Mesothelial cell of epicardium (in vitro differentiated cells): ENCODE results near the gene ATP5F1D. TPM values are rescaled to one million over a fixed set of nuclear protein-coding genes. Genes with fewer than 3 reads are reported as not detected.
A peak's percentile ranks its signal among the peaks of the same experiment; 100 is the strongest.

ENCODE experiments used
- DNase-seq, 2 experiments: peaks; one replicate each; pipeline ENCODE4 v3.0.0; 2021; ENCODE audit warnings: low spot score in 2 of 2; ENCODE audit not compliant: unreplicated experiment in 2 of 2
- H3K27ac Mint-ChIP-seq: 2 replicates; pipeline ENCODE4 v1.8.0; 2021; ENCODE audit warnings: mixed read lengths
- H3K27me3 Mint-ChIP-seq: 2 replicates; pipeline ENCODE4 v1.8.0; 2021; ENCODE audit warnings: low read depth, mixed read lengths
- H3K36me3 Mint-ChIP-seq: 2 replicates; pipeline ENCODE4 v1.8.0; 2021; ENCODE audit warnings: mixed read lengths
- H3K4me1 Mint-ChIP-seq: 2 replicates; pipeline ENCODE4 v1.8.0; 2021; ENCODE audit warnings: mixed read lengths
- H3K4me3 Mint-ChIP-seq: 2 replicates; pipeline ENCODE4 v1.8.0; 2021; ENCODE audit warnings: mild to moderate bottlenecking, moderate library complexity, mixed read lengths
- H3K9me3 Mint-ChIP-seq: 2 replicates; pipeline ENCODE4 v1.8.0; 2021; ENCODE audit warnings: mixed read lengths
- CTCF ChIP-seq: fragments of 200-600 bp; sonication (generic); IDR thresholded peaks from one replicate; pipeline ENCODE4 v1.5.0; 2021; ENCODE audit warnings: antibody characterized with exemption; ENCODE audit not compliant: unreplicated experiment
- total RNA-seq: library from RNA; stranded (reverse); gene quantifications from 3 replicates; pipeline ENCODE4 v1.2.1, GENCODE V29; 2021

Gene ATP5F1D
- total RNA-seq, 1 donor from 2014 or later = 108 TPM

GRCh38 chr19:1287354-1288225, 46.0 kb downstream of the ATP5F1D start:
- no peak for TF ChIP-seq CTCF
- Mint-ChIP-seq H3K36me3 (no peaks in the 10 kb centered on the region), H3K27ac (no peak overlapping the region), H3K27me3 (peaks cover 14% of the 10 kb centered on the region), H3K4me3 (peak overlapping the region; percentile 47), H3K9me3 (no peaks in the 10 kb centered on the region), H3K4me1 (peaks cover 7% of the 10 kb centered on the region)
- no peak for DNase-seq

GRCh38 chr19:1288226-1288612, 46.7 kb downstream of the ATP5F1D start:
- Mint-ChIP-seq H3K36me3 (no peaks in the 10 kb centered on the region), H3K4me3 (peak overlapping the region; percentile 36), H3K27me3 (peaks cover 14% of the 10 kb centered on the region), H3K4me1 (peaks cover 7% of the 10 kb centered on the region), H3K9me3 (no peaks in the 10 kb centered on the region), H3K27ac (no peak overlapping the region)
- DNase-seq = no peak
- no peak for TF ChIP-seq CTCF

GRCh38 chr19:1288833-1289685, 47.5 kb downstream of the ATP5F1D start:
- H3K4me3 Mint-ChIP-seq = peak overlapping the region; percentile 13
- H3K9me3 Mint-ChIP-seq = no peaks in the 10 kb centered on the region
- no peak for DNase-seq
- peaks cover 14% of the 10 kb centered on the region for H3K27me3 Mint-ChIP-seq
- TF ChIP-seq CTCF = no peak
- H3K4me1 Mint-ChIP-seq = peaks cover 7% of the 10 kb centered on the region
- no peak overlapping the region for H3K27ac Mint-ChIP-seq
- no peaks in the 10 kb centered on the region for H3K36me3 Mint-ChIP-seq

- Mint-ChIP-seq H3K27me3 (peaks cover 10% of the 10 kb centered on the region), H3K9me3 (no peaks in the 10 kb centered on the region), H3K4me3 (no peak overlapping the region)
Observed at GRCh38 chr19:1289686-1290025, 48.1 kb downstream of the ATP5F1D start.

GRCh38 chr19:1290196-1290702, 48.7 kb downstream of the ATP5F1D start:
- no peak for TF ChIP-seq CTCF
- Mint-ChIP-seq H3K27ac (no peak overlapping the region), H3K9me3 (no peaks in the 10 kb centered on the region), H3K27me3 (peaks cover 4% of the 10 kb centered on the region), H3K36me3 (no peaks in the 10 kb centered on the region), H3K4me3 (no peak overlapping the region), H3K4me1 (peaks cover 2% of the 10 kb centered on the region)
- no peak for DNase-seq

More at GRCh38 chr19:1289686-1290025, 48.1 kb downstream of the ATP5F1D start:
- no peak for TF ChIP-seq CTCF
- no peaks in the 10 kb centered on the region for H3K36me3 Mint-ChIP-seq
- no peak for DNase-seq
- H3K27ac Mint-ChIP-seq = no peak overlapping the region
- H3K4me1 Mint-ChIP-seq = peaks cover 7% of the 10 kb centered on the region
